DLD1 (cell line): Measurements from ENCODE around the gene RIPOR1.
"Not testable (repeated sequence)": the region's sequence is repeated elsewhere in the genome, so short reads cannot be mapped to it uniquely, and the experiment has no call there.

ENCODE experiments used
- in situ Hi-C: cut with HindIII; loops from 2 replicates; pipeline ENCODE4 v1.10.0; 2017; ENCODE audit warnings: low sequenced_read_pairs

Gene RIPOR1

DNA sequence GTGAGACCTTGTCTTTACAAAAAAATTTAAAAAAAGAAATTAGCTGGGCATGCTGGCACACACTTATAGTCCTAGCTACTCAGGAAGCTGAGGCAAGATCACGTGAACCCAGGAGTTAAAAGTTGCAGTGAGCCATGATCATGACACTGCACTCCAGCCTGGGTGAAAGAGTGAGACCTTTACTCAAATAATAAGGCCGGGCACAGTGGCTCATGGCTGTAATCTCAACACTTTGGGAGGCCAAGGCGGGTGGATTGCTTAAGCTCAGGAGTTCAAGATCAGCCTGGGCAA is 11.5 kb upstream of the RIPOR1 start:
- in situ Hi-C loops, result no loop called here

DNA sequence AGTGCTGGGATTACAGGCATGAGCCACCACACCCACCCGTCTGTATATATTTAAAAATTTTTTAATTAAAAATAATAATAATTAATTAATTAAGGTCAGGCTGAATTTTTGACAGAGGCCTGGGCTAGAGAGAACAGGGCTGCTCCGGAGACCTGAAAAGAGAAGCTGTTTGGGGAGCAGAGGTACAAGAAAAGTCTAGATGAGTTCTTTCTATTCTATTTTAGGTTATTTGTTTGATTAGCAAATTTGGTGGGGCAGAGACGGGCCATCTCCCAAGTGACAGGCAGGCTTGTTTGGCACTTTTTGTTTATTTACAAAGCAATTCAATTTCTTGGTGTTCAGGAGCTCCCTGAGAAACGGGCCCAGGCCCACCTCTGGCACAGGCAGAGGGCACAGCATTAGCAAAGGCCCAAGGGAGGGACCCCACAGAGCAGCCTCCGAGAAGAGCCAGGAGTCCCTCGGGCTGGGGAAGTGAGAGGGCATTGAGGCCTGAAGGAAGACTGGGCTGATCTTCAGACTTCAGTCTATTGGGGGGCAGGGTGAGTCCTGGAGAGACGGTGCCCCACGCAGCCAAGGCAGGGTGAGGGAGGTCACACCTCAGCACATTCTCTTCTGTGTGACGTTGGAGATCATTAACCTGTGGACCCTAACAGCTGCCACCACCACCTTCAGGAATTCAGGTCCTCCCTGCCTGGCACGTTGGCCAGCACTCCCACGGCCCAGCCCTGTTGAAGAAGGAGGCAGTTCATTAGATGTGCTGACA is 10.8 kb upstream of the RIPOR1 start:
- in situ Hi-C loops, result no loop called here

DNA sequence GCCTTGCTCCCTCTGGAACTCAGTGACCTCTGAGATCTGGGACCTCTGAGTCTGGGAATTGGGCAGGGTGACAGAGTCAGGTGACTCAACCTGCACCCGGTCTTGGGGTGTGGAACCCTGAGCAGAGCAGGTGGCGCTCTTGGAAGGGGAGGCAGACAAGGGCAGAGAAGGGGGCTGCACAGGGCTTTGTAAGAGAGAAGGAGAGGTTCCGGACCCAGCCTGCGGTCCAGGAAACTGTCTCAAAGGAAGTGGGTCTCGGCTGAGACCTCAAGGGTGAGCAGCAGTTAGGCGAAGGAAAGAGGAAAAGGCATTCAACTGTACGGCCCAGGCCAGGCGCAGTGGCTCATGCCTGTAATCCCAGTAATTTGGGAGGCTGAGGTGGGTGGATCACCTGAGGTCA is 10.0 kb upstream of the RIPOR1 start:
- in situ Hi-C loops, result no loop called here

DNA sequence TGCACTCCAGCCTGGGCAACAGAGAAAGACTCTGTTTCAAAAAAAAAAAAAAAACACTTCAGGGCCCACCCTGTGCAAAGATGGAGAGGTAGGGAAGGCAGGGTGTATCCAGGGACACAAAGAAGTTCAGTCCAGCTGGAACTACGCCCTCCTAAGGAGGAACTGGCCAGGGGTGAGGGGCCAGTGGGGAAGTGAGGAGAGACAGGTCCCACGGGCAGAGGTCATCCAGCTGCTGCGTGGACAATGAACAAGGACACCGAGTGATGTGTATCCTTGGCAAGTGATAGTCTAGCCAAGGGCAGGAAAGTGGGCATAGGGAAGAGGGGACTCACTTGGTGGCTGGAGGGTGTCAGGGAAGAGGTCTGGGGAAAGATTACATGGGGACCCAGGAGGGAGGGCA is 9.4 kb upstream of the RIPOR1 start:
- in situ Hi-C loops, result no loop called here

GRCh38 chr16:67521095-67521804 is 7.4 kb upstream of the RIPOR1 start:
- in situ Hi-C loops, result no loop called here

DNA sequence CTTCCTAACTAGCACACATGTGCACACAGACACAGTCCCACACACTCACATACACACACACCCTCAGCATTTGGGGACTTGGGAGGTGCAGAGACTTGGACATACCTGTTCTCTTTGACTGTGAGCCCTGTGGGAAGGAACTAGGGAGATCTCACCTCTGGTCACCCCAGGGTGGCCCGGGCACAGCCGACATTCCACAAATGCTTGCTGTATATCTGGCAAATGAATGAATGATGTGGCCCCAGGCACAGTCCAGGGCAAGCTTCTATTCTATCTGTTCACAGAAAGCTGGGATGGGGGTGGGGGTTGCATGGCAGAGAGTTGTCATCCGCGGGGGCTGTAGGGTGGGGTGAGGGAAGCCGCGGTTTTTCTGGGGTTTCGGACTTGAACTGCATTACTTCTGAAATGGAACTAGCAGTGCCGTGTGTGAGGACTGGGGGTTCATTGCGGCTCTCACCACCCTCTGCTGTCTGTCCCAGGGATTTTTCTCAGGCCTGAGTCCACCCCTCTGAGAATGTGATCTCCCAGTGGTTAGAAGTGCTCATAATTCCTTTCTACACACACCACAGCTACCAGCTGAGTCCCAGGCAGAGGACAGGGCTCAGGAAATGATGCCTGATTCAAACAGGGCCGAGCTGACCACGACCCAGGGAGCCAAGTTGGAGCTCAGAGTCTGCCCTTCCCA is 3.3 kb upstream of the RIPOR1 start:
- in situ Hi-C loops, result no loop called here

GRCh38 chr16:67526149-67526791 is 2.4 kb upstream of the RIPOR1 start:
- in situ Hi-C loops, result no loop called here

- in situ Hi-C loops, result no loop called here
Measured at GRCh38 chr16:67528870-67529581, 397 bp downstream of the RIPOR1 start.

GRCh38 chr16:67529582-67530012 is 968 bp downstream of the RIPOR1 start:
- in situ Hi-C loops, result no loop called here

GRCh38 chr16:67530013-67530939 is 1.6 kb downstream of the RIPOR1 start:
- in situ Hi-C loops, result no loop called here

DNA sequence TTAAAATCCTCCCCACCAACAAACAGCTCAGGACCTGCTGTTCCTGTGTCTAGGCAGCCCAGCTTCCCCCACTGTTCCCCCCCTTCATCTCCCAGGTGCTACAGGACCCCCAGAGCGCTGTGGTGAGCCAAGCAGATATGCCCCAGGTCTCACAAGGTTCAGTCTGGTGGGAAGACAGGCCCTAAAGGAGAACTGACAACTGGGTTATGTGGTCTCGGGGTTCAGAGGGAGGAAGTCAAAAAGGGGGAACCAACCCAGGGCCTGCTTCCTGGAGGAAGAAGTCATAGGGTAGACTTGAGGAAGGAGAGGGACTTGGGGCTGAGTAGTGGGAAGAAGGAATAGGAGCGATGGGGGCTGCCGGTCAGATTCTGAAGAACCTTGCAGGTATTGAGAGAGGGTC is 2.6 kb downstream of the RIPOR1 start:
- in situ Hi-C loops, result no loop called here

GRCh38 chr16:67533024-67533560 is 4.5 kb downstream of the RIPOR1 start:
- in situ Hi-C loops, result no loop called here

DNA sequence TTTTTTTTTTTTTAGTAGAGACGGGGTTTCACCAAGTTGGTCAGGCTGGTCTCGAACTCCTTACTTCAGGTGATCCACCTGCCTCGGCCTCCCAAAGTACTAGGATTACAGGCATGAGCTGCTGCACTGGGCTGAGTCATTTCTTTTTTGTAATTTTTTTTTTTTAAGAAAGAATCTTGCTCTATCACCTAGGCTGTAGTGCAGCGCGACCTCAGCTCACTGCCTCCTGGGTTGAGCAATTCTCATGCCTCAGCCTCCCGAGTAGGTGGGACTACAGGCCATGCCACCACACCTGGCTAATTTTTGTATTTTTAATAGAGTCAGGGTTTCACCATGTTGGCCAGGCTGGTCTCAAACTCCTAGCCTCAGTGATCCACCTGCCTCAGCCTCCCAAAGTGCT is 5.4 kb downstream of the RIPOR1 start:
- in situ Hi-C loops, result not testable (repeated sequence)

DNA sequence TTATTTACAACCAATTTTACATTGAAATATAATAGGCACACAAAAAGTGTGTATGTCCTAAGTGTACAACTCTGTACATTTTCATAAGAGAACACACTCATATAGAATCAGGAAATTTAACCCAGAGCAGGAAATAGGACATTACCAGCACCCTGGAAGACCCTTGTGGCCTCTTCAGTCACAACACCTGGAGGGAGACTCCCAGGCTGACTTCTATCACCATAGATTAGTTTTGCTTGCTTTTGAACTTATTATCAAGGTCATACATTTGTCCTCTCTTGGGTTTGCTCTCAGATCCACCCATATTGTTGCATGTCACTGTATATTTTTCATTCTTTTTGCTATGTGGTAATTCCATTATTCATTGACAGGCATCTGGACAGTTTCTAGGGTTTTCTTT is 5.8 kb downstream of the RIPOR1 start:
- in situ Hi-C loops, result no loop called here

- in situ Hi-C loops, result no loop called here
Measured at GRCh38 chr16:67535201-67535600, 6.6 kb downstream of the RIPOR1 start.

DNA sequence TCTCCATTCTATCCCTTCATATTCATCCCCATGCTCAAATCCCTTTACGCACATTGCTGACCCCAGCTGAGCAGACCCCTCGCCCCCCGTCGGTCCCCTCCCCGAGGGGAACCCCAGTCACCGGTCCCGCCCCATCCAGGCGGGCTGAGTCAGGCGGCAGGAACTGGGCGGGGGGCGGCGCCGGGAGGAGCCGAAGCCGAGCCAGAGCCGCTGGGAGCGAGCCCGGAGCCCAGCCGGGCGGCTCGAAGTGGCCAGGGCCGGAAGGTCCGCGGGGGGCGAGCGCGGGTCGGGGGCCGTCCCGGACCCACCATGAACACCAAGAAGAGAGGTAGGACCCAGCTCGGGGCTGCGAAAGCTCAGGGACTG is 8.6 kb downstream of the RIPOR1 start:
- in situ Hi-C loops, result no loop called here

DNA sequence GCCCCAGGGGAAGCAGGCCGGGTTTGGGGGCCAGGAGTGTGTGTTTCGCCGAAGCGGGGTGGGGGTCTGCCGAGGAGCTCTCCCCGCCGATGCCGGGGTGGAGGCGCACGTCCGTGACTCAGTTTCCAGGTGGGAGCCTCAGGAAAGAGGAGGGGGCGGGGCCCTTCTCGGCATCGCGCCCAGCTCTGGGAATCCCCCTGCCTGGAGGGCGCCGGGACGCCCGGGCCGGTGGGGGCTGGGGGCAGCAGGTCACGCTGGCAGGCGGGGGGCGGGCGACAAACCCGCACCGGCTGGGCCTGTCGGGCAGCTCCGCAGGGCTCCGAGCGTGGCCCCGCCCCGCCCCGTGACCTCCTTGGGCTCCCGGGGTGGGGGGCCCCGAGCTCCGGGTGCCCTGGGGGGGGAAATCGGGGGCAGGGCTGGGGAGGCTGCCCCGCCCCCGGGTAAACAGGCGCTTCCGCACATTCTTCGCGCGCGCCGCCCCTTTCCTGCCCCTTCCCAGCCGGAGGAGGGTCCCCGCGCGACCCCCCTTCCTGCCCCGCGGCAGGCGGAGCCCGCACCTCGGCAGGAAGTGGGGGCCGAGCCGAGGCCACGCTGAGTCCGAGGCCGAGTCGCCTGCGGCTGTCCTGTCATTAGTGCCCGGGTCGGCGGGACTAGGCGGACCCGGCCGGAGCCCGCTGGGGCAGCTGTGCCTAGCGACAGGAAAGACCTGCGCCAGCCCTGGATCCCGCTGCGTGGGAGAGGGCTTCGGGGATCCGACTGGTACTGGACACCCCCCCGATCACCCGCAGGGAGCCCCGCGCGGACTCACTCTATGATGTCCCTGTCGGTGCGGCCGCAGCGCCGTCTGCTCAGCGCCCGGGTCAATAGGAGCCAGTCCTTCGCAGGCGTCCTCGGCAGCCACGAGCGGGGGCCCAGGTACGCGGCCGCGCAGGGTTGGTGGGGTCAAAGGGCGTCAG is 9.3 kb downstream of the RIPOR1 start:
- in situ Hi-C loops, result no loop called here

- in situ Hi-C loops, result no loop called here
Measured at GRCh38 chr16:67538666-67539101, 10.1 kb downstream of the RIPOR1 start.

DNA sequence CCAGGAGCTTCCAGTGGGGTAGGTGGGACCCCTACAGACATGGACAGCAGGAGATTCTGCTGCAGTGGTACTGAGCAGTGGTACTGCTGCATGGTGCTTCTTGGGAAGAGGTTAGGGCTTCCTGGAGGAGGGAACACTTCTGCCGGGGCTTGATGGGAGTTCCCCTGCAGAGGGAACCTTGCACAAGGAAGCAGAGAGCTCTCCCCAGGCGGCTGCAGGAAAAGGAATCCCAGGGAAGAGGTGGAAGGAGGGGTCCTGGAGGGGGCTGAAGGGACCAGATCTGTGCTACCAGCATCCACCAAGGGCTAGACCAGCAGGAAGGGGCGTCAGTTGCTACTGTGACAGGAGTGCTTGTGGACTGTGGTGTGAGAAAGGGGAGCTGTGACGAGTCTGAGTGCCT is 10.6 kb downstream of the RIPOR1 start:
- in situ Hi-C loops, result no loop called here
